Measurements from ENCODE around the gene NSUN6.

The NSUN6 gene

DNA sequence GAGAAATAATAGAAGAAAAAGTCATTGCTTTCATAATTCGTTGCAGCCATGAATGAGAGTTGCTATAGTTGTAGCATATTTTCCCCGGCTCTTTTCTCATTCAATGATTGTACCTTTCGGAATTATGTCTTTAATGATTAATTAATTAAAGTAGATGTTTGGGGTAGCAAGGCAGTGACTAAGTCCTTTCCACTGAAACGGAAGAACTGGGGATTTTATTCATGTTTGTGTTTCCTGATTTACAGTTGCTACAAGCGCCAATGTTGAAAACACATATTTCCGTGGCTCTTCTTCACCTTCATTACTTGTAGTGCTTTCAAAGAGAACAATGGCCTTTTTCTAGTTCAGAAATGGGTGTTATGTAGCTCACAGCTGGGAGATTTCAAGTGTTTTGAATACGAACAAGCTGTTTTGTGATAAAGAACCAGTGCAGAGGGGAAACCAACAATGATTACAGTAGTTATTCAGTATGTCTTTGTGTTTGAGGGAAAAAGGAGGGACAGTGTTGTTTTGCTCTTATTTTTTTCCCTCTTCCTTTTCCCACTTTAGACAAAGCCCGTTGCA is 153.5 kb downstream of the NSUN6 start:
- DNase-seq: no peak

Data from EL (cell line).